Mesenchymal stem cell (in vitro differentiated cells and primary cell): ENCODE measurements around the gene CYRIA.

Experiments used
- DNase-seq: peaks from one replicate; pipeline ENCODE4 v3.0.0-alpha.2; 2013
- H2AFZ ChIP-seq: one replicate; pipeline ENCODE4 v1.6.1; 2013; ENCODE audit warnings: low read depth, mild to moderate bottlenecking, control low read depth, inconsistent platforms, low read length, moderate library complexity
- H2AK5ac ChIP-seq: 2 replicates; pipeline ENCODE4 v1.6.1; 2013; ENCODE audit warnings: low read length, moderate library complexity, mild to moderate bottlenecking, inconsistent platforms; ENCODE audit not compliant: severe bottlenecking
- H2BK120ac ChIP-seq: one replicate; pipeline ENCODE4 v1.6.1; 2013; ENCODE audit warnings: low read depth, mild to moderate bottlenecking, inconsistent platforms, low read length, moderate library complexity
- H2BK12ac ChIP-seq, 2 experiments: one replicate each; pipeline ENCODE4 v1.6.1; 2013; ENCODE audit warnings: inconsistent platforms in 2 of 2, low read length in 2 of 2, mild to moderate bottlenecking in 2 of 2, moderate library complexity in 2 of 2, control low read depth in 1 of 2
- H2BK15ac ChIP-seq: one replicate; pipeline ENCODE4 v1.6.1; 2013; ENCODE audit warnings: mild to moderate bottlenecking, low read depth, inconsistent platforms; ENCODE audit not compliant: poor library complexity, severe bottlenecking
- H2BK5ac ChIP-seq: 2 replicates; pipeline ENCODE4 v1.6.1; 2013; ENCODE audit warnings: low read depth, mild to moderate bottlenecking, low read length, control low read depth, inconsistent platforms; ENCODE audit not compliant: poor library complexity, severe bottlenecking
- H3K14ac ChIP-seq, 2 experiments: one replicate each; pipeline ENCODE4 v1.6.1; 2013; ENCODE audit warnings: inconsistent platforms in 2 of 2, low read length in 2 of 2, control low read depth in 1 of 2, mild to moderate bottlenecking in 1 of 2, moderate library complexity in 1 of 2
- H3K18ac ChIP-seq, 2 experiments: one replicate each; pipeline ENCODE4 v1.6.1; 2013; ENCODE audit warnings: inconsistent platforms in 2 of 2, low read length in 2 of 2, control low read depth in 1 of 2, low read depth in 1 of 2, mild to moderate bottlenecking in 1 of 2
- H3K23ac ChIP-seq, 2 experiments: one replicate each; pipeline ENCODE4 v1.6.1; 2013; ENCODE audit warnings: inconsistent platforms in 2 of 2, low read length in 2 of 2, mild to moderate bottlenecking in 2 of 2, moderate library complexity in 2 of 2, control low read depth in 1 of 2
- H3K27ac ChIP-seq: 2 replicates; pipeline ENCODE4 v1.5.1; 2013; ENCODE audit warnings: mild to moderate bottlenecking, moderate library complexity, low read length, control low read depth, inconsistent platforms; ENCODE audit not compliant: poor library complexity, severe bottlenecking
- H3K27me3 ChIP-seq, 2 experiments: 2 replicates each; pipeline versions ENCODE4 v1.6.1 to v1.7.0; 2013; ENCODE audit warnings: low read length in 2 of 2, mild to moderate bottlenecking in 2 of 2, moderate library complexity in 2 of 2, control low read depth in 1 of 2, inconsistent platforms in 1 of 2; ENCODE audit not compliant: control insufficient read depth in 1 of 2, insufficient read depth in 1 of 2
- H3K36me3 ChIP-seq, 2 experiments: 2 replicates each; pipeline versions ENCODE4 v1.6.1 to v1.7.0; 2013; ENCODE audit warnings: low read length in 2 of 2, control low read depth in 1 of 2, inconsistent platforms in 1 of 2, low read depth in 1 of 2, mild to moderate bottlenecking in 1 of 2; ENCODE audit not compliant: insufficient read depth in 2 of 2, control insufficient read depth in 1 of 2
- H3K4ac ChIP-seq, 2 experiments: one replicate each; pipeline ENCODE4 v1.6.1; 2013; ENCODE audit warnings: inconsistent platforms in 2 of 2, low read length in 2 of 2, mild to moderate bottlenecking in 2 of 2, moderate library complexity in 2 of 2, control low read depth in 1 of 2, low read depth in 1 of 2
- H3K4me1 ChIP-seq: 2 replicates; pipeline ENCODE4 v1.6.1; 2013; ENCODE audit warnings: low read depth, low read length, control low read depth; ENCODE audit not compliant: control insufficient read depth, insufficient read depth
- H3K4me2 ChIP-seq: 2 replicates; pipeline ENCODE4 v1.6.1; 2013; ENCODE audit warnings: low read length, mild to moderate bottlenecking, inconsistent platforms; ENCODE audit not compliant: poor library complexity, severe bottlenecking
- H3K4me3 ChIP-seq, 2 experiments: 2 replicates each; pipeline versions ENCODE4 v1.5.1 to v1.7.0; 2013; ENCODE audit warnings: low read length in 2 of 2, mild to moderate bottlenecking in 2 of 2, control low read depth in 1 of 2, low read depth in 1 of 2; ENCODE audit not compliant: insufficient read depth in 1 of 2
- H3K79me1 ChIP-seq: replicated peaks from 2 replicates; pipeline ENCODE4 v1.6.1; 2013; ENCODE audit warnings: mild to moderate bottlenecking, control low read depth, low read length, inconsistent platforms; ENCODE audit not compliant: poor library complexity, severe bottlenecking
- H3K9ac ChIP-seq: 2 replicates; pipeline ENCODE4 v1.7.0; 2013; ENCODE audit warnings: mild to moderate bottlenecking, low read length, moderate library complexity
- H3K9me3 ChIP-seq: 2 replicates; pipeline ENCODE4 v1.7.0; 2013; ENCODE audit warnings: mild to moderate bottlenecking, low read length; ENCODE audit not compliant: control insufficient read depth
- H4K8ac ChIP-seq: one replicate; pipeline ENCODE4 v1.6.1; 2013; ENCODE audit warnings: inconsistent platforms, mild to moderate bottlenecking, low read length, moderate library complexity
- H4K91ac ChIP-seq: one replicate; pipeline ENCODE4 v1.6.1; 2013; ENCODE audit warnings: mild to moderate bottlenecking, low read length, inconsistent platforms
- WGBS: methylation state at CpG from one replicate; pipeline ENCODE4 v1.1.7; 2013; ENCODE audit warnings: mixed read lengths; 5-methylcytosine and 5-hydroxymethylcytosine counted together

Gene CYRIA

GRCh38 chr2:16658076-16658739 is 7.4 kb downstream of the CYRIA start:
- no peak overlapping the region for H2BK15ac ChIP-seq
- peaks cover 29% of the 10 kb centered on the region for H3K4me1 ChIP-seq
- H3K4me2 ChIP-seq = no peak overlapping the region
- 91% methylated on average over 1 of the region's 3 CpGs for WGBS
- H2BK5ac ChIP-seq = no peak overlapping the region
- no peak overlapping the region for H2BK120ac ChIP-seq
- no peak overlapping the region for H3K27ac ChIP-seq
- H4K8ac ChIP-seq = no peak overlapping the region
- no peaks in the 10 kb centered on the region for H3K27me3 ChIP-seq
- no peaks in the 10 kb centered on the region for H3K79me1 ChIP-seq
- H3K4me3 ChIP-seq = no peak overlapping the region
- H3K9me3 ChIP-seq = no peaks in the 10 kb centered on the region
- no peak overlapping the region for H2AK5ac ChIP-seq
- H3K36me3 ChIP-seq = peaks cover 0 to 3% of the 10 kb centered on the region in 2 experiments
- H3K14ac ChIP-seq = no peak overlapping the region
- H3K4ac ChIP-seq = no peak overlapping the region
- DNase-seq = no peak
- no peak overlapping the region for H2AFZ ChIP-seq
- H4K91ac ChIP-seq = no peak overlapping the region
- no peak overlapping the region for H2BK12ac ChIP-seq
- H3K18ac ChIP-seq = no peak overlapping the region
- H3K23ac ChIP-seq = no peak overlapping the region
- H3K9ac ChIP-seq = no peak overlapping the region

DNA sequence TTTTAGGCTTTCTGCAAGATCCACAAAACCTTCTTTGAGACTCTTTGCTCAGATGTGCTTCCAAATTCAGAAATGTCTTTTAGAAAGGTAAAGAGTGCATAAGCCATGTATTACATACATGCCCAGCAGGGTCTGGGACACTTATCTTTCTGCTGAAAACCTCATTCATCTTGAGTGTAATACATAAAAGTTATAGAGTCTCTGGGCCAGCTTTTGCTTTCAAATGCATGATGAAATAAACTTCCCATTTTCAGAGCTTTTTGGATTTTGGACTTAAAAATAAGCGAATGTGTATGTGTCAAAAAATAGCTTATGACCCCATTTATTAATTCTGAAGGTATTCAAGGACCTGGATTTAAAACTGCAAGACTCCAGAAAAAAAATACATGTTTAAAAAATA is 8.0 kb downstream of the CYRIA start:
- no peaks in the 10 kb centered on the region for H3K27me3 ChIP-seq
- H2BK5ac ChIP-seq = no peak overlapping the region
- no peak overlapping the region for H2BK12ac ChIP-seq
- no peaks in the 10 kb centered on the region for H3K9me3 ChIP-seq
- no peak overlapping the region for H3K18ac ChIP-seq
- H3K27ac ChIP-seq = no peak overlapping the region
- H3K79me1 ChIP-seq = no peaks in the 10 kb centered on the region
- H3K14ac ChIP-seq = no peak overlapping the region
- H3K9ac ChIP-seq = peak overlapping the region; percentile 2
- no peak overlapping the region for H2BK120ac ChIP-seq
- peaks cover 0 to 3% of the 10 kb centered on the region in 2 experiments for H3K36me3 ChIP-seq
- no peak overlapping the region for H3K4me3 ChIP-seq
- no peak overlapping the region for H3K23ac ChIP-seq
- H2BK15ac ChIP-seq = no peak overlapping the region
- no peak overlapping the region for H4K91ac ChIP-seq
- no peak for DNase-seq
- H2AFZ ChIP-seq = no peak overlapping the region
- WGBS = no CpG with 5 or more reads among the region's 1 CpG
- H3K4me1 ChIP-seq = peaks cover 32% of the 10 kb centered on the region
- H4K8ac ChIP-seq = no peak overlapping the region
- no peak overlapping the region for H3K4ac ChIP-seq
- no peak overlapping the region for H3K4me2 ChIP-seq
- H2AK5ac ChIP-seq = no peak overlapping the region

- H3K18ac ChIP-seq = peak overlapping the region in 1 of 2 experiments; percentile 37
- no peak overlapping the region for H2BK5ac ChIP-seq
- peak overlapping the region; percentile 65 for H3K27ac ChIP-seq
- no peak overlapping the region for H3K14ac ChIP-seq
- H3K36me3 ChIP-seq = peaks cover 0 to 3% of the 10 kb centered on the region in 2 experiments
- no peaks in the 10 kb centered on the region for H3K9me3 ChIP-seq
- H4K8ac ChIP-seq = no peak overlapping the region
- H3K4ac ChIP-seq = peak overlapping the region in 1 of 2 experiments; percentile 12
- H2AK5ac ChIP-seq = peak overlapping the region; percentile 78
- peaks cover 32% of the 10 kb centered on the region for H3K4me1 ChIP-seq
- H2AFZ ChIP-seq = no peak overlapping the region
- no peak overlapping the region for H3K4me2 ChIP-seq
- 89% methylated on average over 8 of the region's 8 CpGs for WGBS
- peak overlapping the region in 1 of 2 experiments; percentile 70 for H3K23ac ChIP-seq
- no peaks in the 10 kb centered on the region for H3K79me1 ChIP-seq
- peak overlapping the region; percentile 65 for H2BK15ac ChIP-seq
- peak overlapping the region; percentile 50 for H3K9ac ChIP-seq
- H2BK120ac ChIP-seq = no peak overlapping the region
- H4K91ac ChIP-seq = no peak overlapping the region
- H2BK12ac ChIP-seq = peak overlapping the region; percentile 49 to 70
- H3K27me3 ChIP-seq = no peaks in the 10 kb centered on the region
- no peak overlapping the region for H3K4me3 ChIP-seq
- DNase-seq = no peak
Measured at GRCh38 chr2:16656784-16657391, 8.7 kb downstream of the CYRIA start.

DNA sequence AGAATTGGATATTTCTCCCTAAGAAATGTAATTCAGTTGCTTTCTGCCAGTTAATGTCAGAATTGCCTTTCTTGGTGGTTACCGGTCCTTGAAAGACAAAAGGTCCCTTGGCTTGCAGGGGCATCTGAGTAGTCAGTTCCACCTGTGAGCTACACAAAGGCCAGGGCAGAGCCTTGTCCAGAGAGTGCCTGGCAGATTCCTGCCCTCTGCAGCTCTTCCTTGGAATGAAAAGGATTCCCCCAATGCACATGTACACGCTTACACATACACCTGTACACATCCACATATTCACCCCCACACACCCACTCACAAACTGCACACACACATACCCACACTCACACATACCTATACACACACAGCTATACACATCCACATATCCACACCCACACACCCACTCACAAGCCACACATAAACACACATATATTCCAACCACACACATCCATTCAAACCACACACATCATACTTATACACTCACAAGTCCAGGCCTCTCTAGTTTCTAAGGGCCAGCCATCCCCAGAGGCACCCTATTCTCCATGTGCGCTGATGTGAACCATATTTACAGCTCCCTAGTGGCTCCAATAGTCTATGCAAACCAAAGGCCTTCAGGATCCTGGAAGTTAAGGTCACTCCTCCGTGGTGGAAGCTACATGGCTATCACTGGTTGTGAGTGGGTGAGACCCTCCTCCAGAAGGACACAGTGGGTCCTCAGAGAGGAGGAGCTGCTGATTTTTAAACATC is 9.6 kb downstream of the CYRIA start:
- Histone ChIP-seq H2BK120ac (no peak overlapping the region), H2BK15ac (peak overlapping the region; percentile 17), H3K18ac (peak overlapping the region in 1 of 2 experiments; percentile 5), H3K79me1 (no peaks in the 10 kb centered on the region), H3K36me3 (peaks cover 0 to 3% of the 10 kb centered on the region in 2 experiments), H3K23ac (no peak overlapping the region), H3K4me1 (peaks cover 30% of the 10 kb centered on the region), H3K9ac (no peak overlapping the region), H3K4me2 (no peak overlapping the region), H3K4me3 (no peak overlapping the region), H3K14ac (no peak overlapping the region), H3K9me3 (no peaks in the 10 kb centered on the region), H2AK5ac (peak overlapping the region; percentile 76), H3K27ac (peak overlapping the region; percentile 6), H3K27me3 (no peaks in the 10 kb centered on the region), H3K4ac (no peak overlapping the region), H2AFZ (no peak overlapping the region), H4K91ac (peak overlapping the region; percentile 66), H2BK5ac (no peak overlapping the region), H4K8ac (no peak overlapping the region), H2BK12ac (peak overlapping the region; percentile 44 to 75)
- no peak for DNase-seq
- 91% methylated on average over 4 of the region's 4 CpGs for WGBS
